ENCODE data around the gene LRRK1.

- TF ChIP-seq POLR2A (IDR thresholded peaks at IDR 0.05; ENCODE audit: low read depth, low read length) (no peak), POLR2AphosphoS5 (IDR thresholded peaks at IDR 0.05; ENCODE audit: low read depth, low read length) (no peak)
These were observed 130.9 kb downstream of the LRRK1 start for GRCh38 chr15:101049856-101050622.

Measured in GM12891 (cell line).